GM23338 (cell line): ENCODE data around the gene PDE5A. TPM values are rescaled to one million over a fixed set of nuclear protein-coding genes. Genes with fewer than 3 reads are reported as not detected.

Experiments
- ATAC-seq: fragments of 200-7000 bp; cut with Tn5 transposase; 3 replicates; pipeline ENCODE4 v1.9.1; 2020
- DNase-seq: peaks from one replicate; pipeline ENCODE4 v3.0.0-alpha.2; 2015; ENCODE audit warnings: low spot score
- H2AFZ ChIP-seq: fragments of 200-600 bp; sonication (generic); 2 replicates; pipeline ENCODE4 v1.8.0; 2016; ENCODE audit warnings: antibody characterized with exemption, mild to moderate bottlenecking, moderate library complexity
- H3F3A ChIP-seq: fragments of 200-600 bp; sonication (generic); replicated peaks from 2 replicates; pipeline ENCODE4 v1.8.0; 2017; ENCODE audit warnings: antibody characterized with exemption, mixed run types, low read depth
- H3K27ac ChIP-seq: fragments of 200-600 bp; sonication (generic); 2 replicates; pipeline ENCODE4 v1.6.1; 2016; ENCODE audit warnings: low read depth
- H3K27me3 ChIP-seq: fragments of 200-600 bp; sonication (generic); 2 replicates; pipeline ENCODE4 v1.8.0; 2016; ENCODE audit warnings: mild to moderate bottlenecking, mixed run types, moderate library complexity; ENCODE audit not compliant: insufficient read depth
- H3K36me3 ChIP-seq: fragments of 200-600 bp; sonication (generic); 2 replicates; pipeline ENCODE4 v1.8.0; 2016; ENCODE audit warnings: mild to moderate bottlenecking; ENCODE audit not compliant: insufficient read depth
- H3K4me1 ChIP-seq: fragments of 200-600 bp; sonication (generic); 2 replicates; pipeline ENCODE4 v1.8.0; 2016; ENCODE audit warnings: mild to moderate bottlenecking, moderate library complexity; ENCODE audit not compliant: insufficient read depth
- H3K4me2 ChIP-seq: fragments of 200-600 bp; sonication (generic); 2 replicates; pipeline ENCODE4 v1.7.1; 2017; ENCODE audit warnings: mixed run types
- H3K4me3 ChIP-seq: fragments of 200-600 bp; sonication (generic); 2 replicates; pipeline ENCODE4 v1.6.1; 2016; ENCODE audit warnings: mixed run types
- H3K79me2 ChIP-seq: fragments of 200-600 bp; sonication (generic); replicated peaks from 2 replicates; pipeline ENCODE4 v1.8.0; 2017; ENCODE audit warnings: mild to moderate bottlenecking; ENCODE audit not compliant: insufficient read depth
- H3K9me2 ChIP-seq: fragments of 200-600 bp; sonication (generic); 2 replicates; pipeline ENCODE4 v1.8.0; 2017; ENCODE audit not compliant: insufficient read depth
- H4K20me1 ChIP-seq: fragments of 200-600 bp; sonication (generic); replicated peaks from 2 replicates; pipeline ENCODE4 v1.8.0; 2017; ENCODE audit warnings: mild to moderate bottlenecking; ENCODE audit not compliant: insufficient read depth
- H3K27ac Mint-ChIP-seq: 2 replicates; pipeline ENCODE4 v1.8.0; 2020; ENCODE audit warnings: inconsistent platforms, mild to moderate bottlenecking, moderate library complexity, mixed read lengths
- H3K27me3 Mint-ChIP-seq: 3 replicates; pipeline ENCODE4 v1.8.0; 2022; ENCODE audit warnings: low read depth, mild to moderate bottlenecking, moderate library complexity, mixed read lengths, inconsistent platforms; ENCODE audit not compliant: insufficient read depth, poor library complexity
- H3K36me3 Mint-ChIP-seq: 3 replicates; pipeline ENCODE4 v1.8.0; 2021; ENCODE audit warnings: low read depth, mild to moderate bottlenecking, inconsistent platforms, moderate library complexity, mixed read lengths
- H3K4me1 Mint-ChIP-seq: 3 replicates; pipeline ENCODE4 v1.8.0; 2020; ENCODE audit warnings: mild to moderate bottlenecking, inconsistent platforms, mixed read lengths
- H3K4me3 Mint-ChIP-seq: 3 replicates; pipeline ENCODE4 v1.8.0; 2021; ENCODE audit warnings: moderate library complexity, mild to moderate bottlenecking, inconsistent platforms, mixed read lengths
- H3K9me3 Mint-ChIP-seq: 3 replicates; pipeline ENCODE4 v1.8.0; 2020; ENCODE audit warnings: moderate library complexity, mild to moderate bottlenecking, inconsistent platforms, mixed read lengths
- ETS1 ChIP-seq: IDR thresholded peaks from 2 replicates; pipeline ENCODE4 v1.6.1; 2016; ENCODE audit warnings: antibody characterized with exemption
- EZH2 ChIP-seq: fragments of 200-600 bp; sonication (generic); IDR thresholded peaks from one replicate; pipeline ENCODE4 v1.8.0; 2017; ENCODE audit warnings: antibody characterized with exemption, mild to moderate bottlenecking, low read depth; ENCODE audit not compliant: unreplicated experiment
- EZH2phosphoT487 ChIP-seq: fragments of 200-600 bp; sonication (generic); IDR thresholded peaks from one replicate; pipeline ENCODE4 v1.8.1; 2018; ENCODE audit warnings: antibody characterized with exemption; ENCODE audit not compliant: unreplicated experiment
- NANOG ChIP-seq: IDR thresholded peaks from 2 replicates; pipeline ENCODE4 v1.6.1; 2016; ENCODE audit warnings: antibody characterized with exemption, borderline replicate concordance
- POLR2AphosphoS5 ChIP-seq: IDR thresholded peaks from 2 replicates; pipeline ENCODE4 v1.6.1; 2016; ENCODE audit warnings: antibody characterized with exemption, low read depth
- REST ChIP-seq: IDR thresholded peaks from one replicate; pipeline ENCODE4 v1.6.1; 2018; ENCODE audit warnings: antibody characterized with exemption; ENCODE audit not compliant: unreplicated experiment
- STAT1 ChIP-seq: IDR thresholded peaks from one replicate; pipeline ENCODE4 v1.6.1; 2016; ENCODE audit warnings: antibody characterized with exemption; ENCODE audit not compliant: unreplicated experiment
- ZNF114 ChIP-seq: fragments of 250-450 bp; sonication (Bioruptor Pico); IDR thresholded peaks from 2 replicates; pipeline ENCODE4 v1.5.0; 2020; ENCODE audit warnings: mild to moderate bottlenecking, moderate library complexity
- ZNF331 ChIP-seq: fragments of 250-450 bp; sonication (Bioruptor Pico); IDR thresholded peaks from 2 replicates; pipeline ENCODE4 v1.5.0; 2020; ENCODE audit warnings: low read depth, mild to moderate bottlenecking, moderate library complexity
- polyA plus RNA-seq: library from polyadenylated mRNA; unstranded; fragments of >200 nt; fragmentation: Nextera tagmentation; extraction: Ambion mirVana; gene quantifications from 2 replicates; pipeline ENCODE4 v1.2.1, GENCODE V29; 2016
- total RNA-seq: library from RNA; depleted of rRNA; stranded (reverse); fragments of >200 nt; shearing (Covaris generic); gene quantifications from 2 replicates; pipeline ENCODE4 v1.2.3, GENCODE V29; 2014
- TF ChIP-seq, protein P1 (sequence below), 2 experiments: fragments of 200-600 bp in 1 of 2; sonication (generic) in 1 of 2; conservative IDR thresholded peaks; 2 replicates each; pipeline versions ENCODE4 v1.5.1 to v1.6.1; 2016 to 2017; ENCODE audit warnings: antibody characterized with exemption in 2 of 2, low read depth in 2 of 2, mild to moderate bottlenecking in 2 of 2, moderate library complexity in 1 of 2

PDE5A gene
- total and polyA plus RNA-seq, 2 experiments from 2014 or later = 15.0 to 22.6 TPM

GRCh38 chr4:119652998-119653397 lies 24.4 kb upstream of the PDE5A start (continued):
- no peak for TF ChIP-seq STAT1
- TF ChIP-seq REST = no peak
- TF ChIP-seq ZNF114 = no peak

GRCh38 chr4:119648398-119648797 lies 19.8 kb upstream of the PDE5A start:
- H3K9me2 ChIP-seq = peaks cover 8% of the 10 kb centered on the region
- H3K79me2 ChIP-seq = no peaks in the 10 kb centered on the region
- no peaks in the 10 kb centered on the region for H3K9me3 Mint-ChIP-seq
- H3K27ac Mint-ChIP-seq = no peak overlapping the region
- H3K36me3 ChIP-seq = no peaks in the 10 kb centered on the region
- H4K20me1 ChIP-seq = no peaks in the 10 kb centered on the region
- no peak overlapping the region for H3K27ac ChIP-seq
- H3K4me1 ChIP-seq = no peaks in the 10 kb centered on the region
- H3K27me3 ChIP-seq = no peaks in the 10 kb centered on the region
- H3K4me3 ChIP-seq = no peak overlapping the region
- no peak overlapping the region for H2AFZ ChIP-seq
- no peak overlapping the region for H3K4me2 ChIP-seq
- H3K4me1 Mint-ChIP-seq = no peaks in the 10 kb centered on the region
- H3K27me3 Mint-ChIP-seq = no peaks in the 10 kb centered on the region
- no peak for TF ChIP-seq EZH2
- no peak for TF ChIP-seq ZNF114
- TF ChIP-seq NANOG = no peak
- TF ChIP-seq, protein P1, sequence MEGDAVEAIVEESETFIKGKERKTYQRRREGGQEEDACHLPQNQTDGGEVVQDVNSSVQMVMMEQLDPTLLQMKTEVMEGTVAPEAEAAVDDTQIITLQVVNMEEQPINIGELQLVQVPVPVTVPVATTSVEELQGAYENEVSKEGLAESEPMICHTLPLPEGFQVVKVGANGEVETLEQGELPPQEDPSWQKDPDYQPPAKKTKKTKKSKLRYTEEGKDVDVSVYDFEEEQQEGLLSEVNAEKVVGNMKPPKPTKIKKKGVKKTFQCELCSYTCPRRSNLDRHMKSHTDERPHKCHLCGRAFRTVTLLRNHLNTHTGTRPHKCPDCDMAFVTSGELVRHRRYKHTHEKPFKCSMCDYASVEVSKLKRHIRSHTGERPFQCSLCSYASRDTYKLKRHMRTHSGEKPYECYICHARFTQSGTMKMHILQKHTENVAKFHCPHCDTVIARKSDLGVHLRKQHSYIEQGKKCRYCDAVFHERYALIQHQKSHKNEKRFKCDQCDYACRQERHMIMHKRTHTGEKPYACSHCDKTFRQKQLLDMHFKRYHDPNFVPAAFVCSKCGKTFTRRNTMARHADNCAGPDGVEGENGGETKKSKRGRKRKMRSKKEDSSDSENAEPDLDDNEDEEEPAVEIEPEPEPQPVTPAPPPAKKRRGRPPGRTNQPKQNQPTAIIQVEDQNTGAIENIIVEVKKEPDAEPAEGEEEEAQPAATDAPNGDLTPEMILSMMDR (conservative IDR thresholded peaks at IDR 0.05; ENCODE audit: low read depth in 2 of 2) = no peak
- H3K4me3 Mint-ChIP-seq = no peak overlapping the region
- H3F3A ChIP-seq = no peaks in the 10 kb centered on the region
- H3K36me3 Mint-ChIP-seq = no peaks in the 10 kb centered on the region
- no peak for DNase-seq
- no peak for ATAC-seq

DNA sequence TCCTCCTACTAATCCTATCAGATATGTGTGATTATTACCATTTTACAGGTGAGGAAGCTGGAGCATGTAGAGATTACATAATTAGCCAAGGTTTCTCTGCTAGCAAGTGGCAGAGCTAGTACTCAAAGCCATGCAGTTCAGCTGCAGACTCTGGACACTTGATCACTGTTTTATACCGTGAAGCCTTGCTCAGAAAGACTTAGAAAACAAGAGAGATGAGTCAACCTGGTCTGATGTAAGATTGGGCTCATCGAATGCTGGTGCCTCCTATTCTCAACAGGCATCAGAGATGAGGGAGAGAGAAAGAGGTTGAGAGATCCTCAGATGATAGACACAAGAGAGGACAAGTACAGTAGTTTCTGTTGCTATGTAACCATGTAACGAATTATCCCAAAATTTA lies 19.0 kb upstream of the PDE5A start:
- Mint-ChIP-seq H3K27ac (no peak overlapping the region), H3K27me3 (no peaks in the 10 kb centered on the region), H3K4me1 (no peaks in the 10 kb centered on the region), H3K4me3 (no peak overlapping the region), H3K9me3 (no peaks in the 10 kb centered on the region), H3K36me3 (no peaks in the 10 kb centered on the region)
- Histone ChIP-seq H2AFZ (no peak overlapping the region), H3F3A (no peaks in the 10 kb centered on the region), H3K4me3 (no peak overlapping the region), H3K9me2 (peaks cover 10% of the 10 kb centered on the region), H3K4me1 (no peaks in the 10 kb centered on the region), H3K27ac (no peak overlapping the region), H3K36me3 (no peaks in the 10 kb centered on the region), H3K79me2 (no peaks in the 10 kb centered on the region), H3K27me3 (no peaks in the 10 kb centered on the region), H4K20me1 (no peaks in the 10 kb centered on the region), H3K4me2 (no peak overlapping the region)
- ATAC-seq = no peak
- DNase-seq = no peak
- TF ChIP-seq NANOG (no peak), EZH2phosphoT487 (no peak), POLR2AphosphoS5 (no peak), ZNF331 (CRISPR knock-in tag) (no peak), ETS1 (no peak)
- TF ChIP-seq, protein P1 (conservative IDR thresholded peaks at IDR 0.05; ENCODE audit: low read depth in 2 of 2) = no peak
